Fibroblast of villous mesenchyme (primary cell): ENCODE data around the gene WDR86. TPM values are rescaled to one million over a fixed set of nuclear protein-coding genes. Genes with fewer than 3 reads are reported as not detected.

Experiments used
- DNase-seq: peaks from one replicate; pipeline ENCODE4 v3.0.0-alpha.2; 2010; ENCODE audit warnings: low read depth
- H3K4me3 ChIP-seq: 2 replicates; pipeline ENCODE4 v1.5.1; 2011; ENCODE audit warnings: low read depth, mild to moderate bottlenecking, low read length
- CTCF ChIP-seq: IDR thresholded peaks from 2 replicates; pipeline ENCODE4 v1.5.1; 2012; ENCODE audit warnings: low read depth, mild to moderate bottlenecking, low read length; ENCODE audit not compliant: insufficient read depth
- total RNA-seq: library from RNA; depleted of rRNA; stranded (reverse); fragments of >200 nt; gene quantifications from 2 replicates; pipeline ENCODE4 v1.2.3, GENCODE V29; 2012

WDR86 gene
- total RNA-seq, 1 donor = 1.3 TPM

- TF ChIP-seq CTCF = no peak
- no peak for DNase-seq
- H3K4me3 ChIP-seq = no peak overlapping the region
These were observed 3.6 kb downstream of the WDR86 start for GRCh38 chr7:151406051-151406875.

- TF ChIP-seq CTCF = no peak
- no peak for DNase-seq
- H3K4me3 ChIP-seq = no peak overlapping the region
These were observed 4.2 kb downstream of the WDR86 start for GRCh38 chr7:151405588-151405987.

GRCh38 chr7:151405056-151405455 lies 4.8 kb downstream of the WDR86 start:
- DNase-seq = no peak
- no peak overlapping the region for H3K4me3 ChIP-seq
- no peak for TF ChIP-seq CTCF

GRCh38 chr7:151404216-151405011 lies 5.4 kb downstream of the WDR86 start:
- no peak overlapping the region for H3K4me3 ChIP-seq
- TF ChIP-seq CTCF = no peak
- DNase-seq = peak; percentile 92

- peak; percentile 39 for DNase-seq
- no peak overlapping the region for H3K4me3 ChIP-seq
These were observed 6.1 kb downstream of the WDR86 start for GRCh38 chr7:151403764-151404163.

More at GRCh38 chr7:151403764-151404163, 6.1 kb downstream of the WDR86 start:
- peak; percentile 5 for TF ChIP-seq CTCF
